GM12878 (cell line): ENCODE measurements around the gene HORMAD2. TPM values are rescaled to one million over a fixed set of nuclear protein-coding genes. Genes with fewer than 3 reads are reported as not detected.

Source experiments
- ATAC-seq: fragments of 200-7000 bp; cut with Tn5 transposase; 3 replicates; pipeline ENCODE4 v1.9.1; 2020; ENCODE audit warnings: mild to moderate bottlenecking, moderate library complexity
- BruUV-seq: library from RNA; stranded (reverse); fragments of 400-500 nt; replicated peaks from 2 replicates; lab custom pipeline; 2021; lab: Mats Ljungman, UMichigan
- CTCF ChIA-PET: fragments of 300-600 bp; sonication (Branson Sonifier 250); formaldehyde crosslinking; extraction: SDS; loops from one replicate; lab custom pipeline; 2021; ENCODE audit warnings: inconsistent platforms; lab: Yijun Ruan, JAX
- POLR2A ChIA-PET: fragments of 350-600 bp; formaldehyde crosslinking; extraction: SDS; loops from one replicate; lab custom pipeline; 2021; ENCODE audit warnings: inconsistent platforms; lab: Charles Lee
- RAD21 ChIA-PET: fragments of 300-600 bp; sonication (Branson Sonifier 250); formaldehyde crosslinking; loops from one replicate; lab custom pipeline; 2023; ENCODE audit warnings: antibody characterized with exemption; ENCODE audit not compliant: unreplicated experiment; lab: Charles Lee
- SMC1A ChIA-PET: fragments of 300-600 bp; sonication (Branson Sonifier 250); formaldehyde crosslinking; loops from one replicate; lab custom pipeline; 2023; ENCODE audit not compliant: unreplicated experiment, uncharacterized antibody; lab: Charles Lee
- DNase-seq: peaks from one replicate; pipeline ENCODE4 v3.0.0-alpha.2; 2011; ENCODE audit warnings: low read depth, low spot score
- FAIRE-seq: peaks from 3 replicates; lab custom pipeline; 2011; peaks lifted over from hg19 to GRCh38; lab: Jason Lieb, UNC
- H2AFZ ChIP-seq: 2 replicates; pipeline ENCODE4 v1.6.0; 2011; ENCODE audit warnings: low read depth, low read length, control low read depth; ENCODE audit not compliant: control insufficient read depth
- H3K27ac ChIP-seq: 2 replicates; pipeline ENCODE4 v1.5.1; 2011; ENCODE audit warnings: control low read depth; ENCODE audit not compliant: control insufficient read depth, insufficient read depth
- H3K27me3 ChIP-seq, 2 experiments: replicated peaks in 1 of 2; 2 replicates each; pipeline versions ENCODE4 v1.6.0 to v1.6.1; 2011; ENCODE audit warnings: low read length in 1 of 2; ENCODE audit not compliant: control insufficient read depth in 2 of 2, insufficient read depth in 2 of 2
- H3K36me3 ChIP-seq, 2 experiments: 2 replicates each; pipeline ENCODE4 v1.5.1; 2011; ENCODE audit warnings: low read length in 1 of 2; ENCODE audit not compliant: control insufficient read depth in 2 of 2, insufficient read depth in 2 of 2
- H3K4me1 ChIP-seq: 2 replicates; pipeline ENCODE4 v1.6.1; 2011; ENCODE audit warnings: mild to moderate bottlenecking, low read length, moderate library complexity, mixed read lengths; ENCODE audit not compliant: control insufficient read depth, insufficient read depth
- H3K4me2 ChIP-seq: 2 replicates; pipeline ENCODE4 v1.6.0; 2011; ENCODE audit warnings: control low read depth; ENCODE audit not compliant: control insufficient read depth, insufficient read depth
- H3K4me3 ChIP-seq: fragments of 200-600 bp; sonication (generic); 2 replicates; pipeline ENCODE4 v1.5.1; 2016
- H3K79me2 ChIP-seq: 2 replicates; pipeline ENCODE4 v1.6.0; 2011; ENCODE audit warnings: low read length; ENCODE audit not compliant: control insufficient read depth, insufficient read depth
- H3K9ac ChIP-seq: 2 replicates; pipeline ENCODE4 v1.8.0; 2011; ENCODE audit warnings: low read length, control low read depth, mixed read lengths; ENCODE audit not compliant: control insufficient read depth, insufficient read depth
- H3K9me3 ChIP-seq: replicated peaks from 3 replicates; pipeline ENCODE4 v1.5.1; 2011; ENCODE audit warnings: mild to moderate bottlenecking, low read length; ENCODE audit not compliant: control insufficient read depth, insufficient read depth
- H4K20me1 ChIP-seq: 2 replicates; pipeline ENCODE4 v1.6.0; 2011; ENCODE audit not compliant: control insufficient read depth, insufficient read depth
- IRF4 ChIP-seq: IDR thresholded peaks from 2 replicates; pipeline ENCODE4 v1.6.1; 2011; ENCODE audit warnings: low read depth, low read length
- POLR2AphosphoS5 ChIP-seq: IDR thresholded peaks from 2 replicates; pipeline ENCODE4 v1.6.1; 2011; ENCODE audit warnings: mild to moderate bottlenecking, low read length, inconsistent platforms
- STAT1 ChIP-seq: fragments of 450-650 bp; conservative IDR thresholded peaks from 2 replicates; pipeline ENCODE4 v1.6.1; 2014; ENCODE audit warnings: antibody characterized with exemption, mild to moderate bottlenecking
- ZNF274 ChIP-seq: IDR thresholded peaks from one replicate; pipeline ENCODE4 v1.8.0; 2011; ENCODE audit not compliant: insufficient read length, insufficient read depth
- WGBS: methylation state at CpG from one replicate; pipeline ENCODE4 v1.1.6; 2016; ENCODE audit warnings: low lambda C conversion rate; ENCODE audit not compliant: insufficient replicate concordance, insufficient coverage; ENCODE audit errors: missing lambda C conversion rate; 5-methylcytosine and 5-hydroxymethylcytosine counted together
- in situ Hi-C: fragments of 300-500 bp; cut with MboI; formaldehyde crosslinking; loops from 9 replicates; pipeline ENCODE4 v1.14.3; 2018; ENCODE audit warnings: mixed read lengths
- intact Hi-C: fragments of 100-400 bp; cut with micrococcal nuclease; formaldehyde crosslinking; loops from one replicate; pipeline ENCODE4 v1.14.2; 2022; ENCODE audit not compliant: unreplicated experiment
- polyA plus RNA-seq, 11 experiments: library from polyadenylated mRNA; depleted of rRNA in 4 of 11; unstranded in 6 of 11; stranded (reverse) in 5 of 11; fragments of >200 nt; fragmentation: Nextera tagmentation in 4 of 11; fragmentation: Illumina TruSeq in 1 of 11; extraction: Ambion mirVana in 4 of 11; extraction: Trizol in 1 of 11; gene quantifications; 1 replicate in 1 of 11; 2 replicates in 10 of 11; pipeline versions ENCODE4 v1.2.1 to v1.2.3, GENCODE V29; 2011 to 2016; ENCODE audit warnings: inconsistent platforms in 2 of 11, missing spikeins in 2 of 11, low read depth in 1 of 11
- total RNA-seq, 4 experiments: library from RNA; depleted of rRNA in 3 of 4; stranded (reverse); fragments of >200 nt in 3 of 4; fragmentation: Illumina TruSeq in 1 of 4; extraction: Trizol in 1 of 4; gene quantifications; 2 replicates each; pipeline versions ENCODE4 v1.2.1 to v1.2.3, GENCODE V29; 2013 to 2021
- TF ChIP-seq, protein P1 (sequence below): IDR thresholded peaks from 2 replicates; pipeline ENCODE4 v1.6.1; 2012; ENCODE audit warnings: low read length, inconsistent platforms
- TF ChIP-seq, protein P2 (sequence below): fragments of 450-650 bp; IDR thresholded peaks from 2 replicates; pipeline ENCODE4 v1.6.1; 2017; ENCODE audit warnings: antibody characterized with exemption, mild to moderate bottlenecking, moderate library complexity

Gene HORMAD2
- total and polyA plus RNA-seq, 10 of the 15 experiments (the other 5 are each of a cell fraction or from before 2014, with no cell fraction given), result 0.07 to 0.13 TPM; not detected in 8

DNA sequence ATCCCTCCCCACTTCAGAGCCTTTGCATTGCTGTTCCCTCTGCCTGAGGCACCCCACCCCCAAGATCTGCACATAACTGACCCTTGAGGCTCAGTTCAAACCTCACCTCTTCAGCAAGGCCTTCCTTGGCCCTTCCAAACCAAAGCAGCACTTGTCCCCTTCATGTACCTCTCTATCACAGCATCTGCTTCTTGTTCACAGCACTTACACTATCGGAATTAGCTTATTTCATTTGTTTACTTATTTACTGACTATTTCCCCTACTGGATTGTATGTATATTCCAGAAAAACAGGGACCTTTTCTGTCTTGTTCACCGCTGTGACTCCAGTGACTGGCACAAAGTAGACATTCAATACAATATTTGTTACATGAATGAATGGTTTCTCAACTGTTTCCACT, 38.0 kb downstream of the HORMAD2 start:
- H3K27ac ChIP-seq, result no peak overlapping the region
- ATAC-seq (no peak), FAIRE-seq (no peak), DNase-seq (no peak)
- CTCF ChIA-PET, result interaction anchor here (0.9 to 7.6 kb wide), 5 partner anchors 9 to 170 kb away, joined by 3 to 59 read pairs (median 4); no protein-coding TSS in a partner anchor
- no peak overlapping the region for H3K4me2 ChIP-seq
- no peaks in the 10 kb centered on the region for H3K27me3 ChIP-seq
- H3K79me2 ChIP-seq, result no peaks in the 10 kb centered on the region
- POLR2A ChIA-PET, result no interaction called here
- no peaks in the 10 kb centered on the region for H3K4me1 ChIP-seq
- intact Hi-C loops, result no loop called here
- no peak overlapping the region for H3K4me3 ChIP-seq
- TF ChIP-seq, protein P1, sequence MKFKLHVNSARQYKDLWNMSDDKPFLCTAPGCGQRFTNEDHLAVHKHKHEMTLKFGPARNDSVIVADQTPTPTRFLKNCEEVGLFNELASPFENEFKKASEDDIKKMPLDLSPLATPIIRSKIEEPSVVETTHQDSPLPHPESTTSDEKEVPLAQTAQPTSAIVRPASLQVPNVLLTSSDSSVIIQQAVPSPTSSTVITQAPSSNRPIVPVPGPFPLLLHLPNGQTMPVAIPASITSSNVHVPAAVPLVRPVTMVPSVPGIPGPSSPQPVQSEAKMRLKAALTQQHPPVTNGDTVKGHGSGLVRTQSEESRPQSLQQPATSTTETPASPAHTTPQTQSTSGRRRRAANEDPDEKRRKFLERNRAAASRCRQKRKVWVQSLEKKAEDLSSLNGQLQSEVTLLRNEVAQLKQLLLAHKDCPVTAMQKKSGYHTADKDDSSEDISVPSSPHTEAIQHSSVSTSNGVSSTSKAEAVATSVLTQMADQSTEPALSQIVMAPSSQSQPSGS, result no peak
- no peak for TF ChIP-seq POLR2AphosphoS5
- no peak for TF ChIP-seq IRF4
- no peak for TF ChIP-seq ZNF274
- TF ChIP-seq, protein P2, sequence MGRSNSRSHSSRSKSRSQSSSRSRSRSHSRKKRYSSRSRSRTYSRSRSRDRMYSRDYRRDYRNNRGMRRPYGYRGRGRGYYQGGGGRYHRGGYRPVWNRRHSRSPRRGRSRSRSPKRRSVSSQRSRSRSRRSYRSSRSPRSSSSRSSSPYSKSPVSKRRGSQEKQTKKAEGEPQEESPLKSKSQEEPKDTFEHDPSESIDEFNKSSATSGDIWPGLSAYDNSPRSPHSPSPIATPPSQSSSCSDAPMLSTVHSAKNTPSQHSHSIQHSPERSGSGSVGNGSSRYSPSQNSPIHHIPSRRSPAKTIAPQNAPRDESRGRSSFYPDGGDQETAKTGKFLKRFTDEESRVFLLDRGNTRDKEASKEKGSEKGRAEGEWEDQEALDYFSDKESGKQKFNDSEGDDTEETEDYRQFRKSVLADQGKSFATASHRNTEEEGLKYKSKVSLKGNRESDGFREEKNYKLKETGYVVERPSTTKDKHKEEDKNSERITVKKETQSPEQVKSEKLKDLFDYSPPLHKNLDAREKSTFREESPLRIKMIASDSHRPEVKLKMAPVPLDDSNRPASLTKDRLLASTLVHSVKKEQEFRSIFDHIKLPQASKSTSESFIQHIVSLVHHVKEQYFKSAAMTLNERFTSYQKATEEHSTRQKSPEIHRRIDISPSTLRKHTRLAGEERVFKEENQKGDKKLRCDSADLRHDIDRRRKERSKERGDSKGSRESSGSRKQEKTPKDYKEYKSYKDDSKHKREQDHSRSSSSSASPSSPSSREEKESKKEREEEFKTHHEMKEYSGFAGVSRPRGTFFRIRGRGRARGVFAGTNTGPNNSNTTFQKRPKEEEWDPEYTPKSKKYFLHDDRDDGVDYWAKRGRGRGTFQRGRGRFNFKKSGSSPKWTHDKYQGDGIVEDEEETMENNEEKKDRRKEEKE, result no peak
- TF ChIP-seq STAT1, result no peak
- WGBS, result 21% methylated on average over 2 of the region's 2 CpGs
- no TSS peak for BruUV-seq
- SMC1A ChIA-PET, result interaction anchor here (0.8 to 1.3 kb wide), 3 partner anchors 10 to 143 kb away, joined by 3 to 4 read pairs (median 4); no protein-coding TSS in a partner anchor
- no peak overlapping the region for H2AFZ ChIP-seq
- no peaks in the 10 kb centered on the region for H3K36me3 ChIP-seq
- no peaks in the 10 kb centered on the region for H4K20me1 ChIP-seq
- no peaks in the 10 kb centered on the region for H3K9me3 ChIP-seq
- RAD21 ChIA-PET, result no interaction called here
- in situ Hi-C loops, result no loop called here
- no peak overlapping the region for H3K9ac ChIP-seq
